GM18508 (cell line): ENCODE results near the gene FLT4.

ENCODE experiments used
- ATAC-seq: cut with Tn5 transposase; IDR thresholded peaks from one replicate; pipeline ENCODE4 v1.9.1; 2021; ENCODE audit warnings: moderate number of reproducible peaks; ENCODE audit not compliant: insufficient read depth, unreplicated experiment

The FLT4 gene

GRCh38 chr5:180553530-180553929, 95.9 kb downstream of the FLT4 start:
- ATAC-seq: no peak
